Vagina (tissue), 2 donors: ENCODE measurements around the gene GK.

Experiments used
- POLR2AphosphoS5 ChIP-seq, 2 donors: sonication (generic); formaldehyde crosslinking; IDR thresholded peaks; one replicate each; pipeline ENCODE4 v1.9.0; 2017; ENCODE audit warnings: antibody characterized with exemption in 2 of 2, mild to moderate bottlenecking in 2 of 2, low read depth in 1 of 2; ENCODE audit not compliant: insufficient read depth in 1 of 2
- TF ChIP-seq, protein P1 (sequence below), 3 experiments: fragments of 450-650 bp in 2 of 3; fragments of 200-600 bp in 1 of 3; sonication (generic) in 1 of 3; IDR thresholded peaks; one replicate each; pipeline ENCODE4 v1.5.1; 2017 to 2019; ENCODE audit warnings: antibody characterized with exemption in 3 of 3, mild to moderate bottlenecking in 2 of 3, moderate library complexity in 2 of 3

DNA sequence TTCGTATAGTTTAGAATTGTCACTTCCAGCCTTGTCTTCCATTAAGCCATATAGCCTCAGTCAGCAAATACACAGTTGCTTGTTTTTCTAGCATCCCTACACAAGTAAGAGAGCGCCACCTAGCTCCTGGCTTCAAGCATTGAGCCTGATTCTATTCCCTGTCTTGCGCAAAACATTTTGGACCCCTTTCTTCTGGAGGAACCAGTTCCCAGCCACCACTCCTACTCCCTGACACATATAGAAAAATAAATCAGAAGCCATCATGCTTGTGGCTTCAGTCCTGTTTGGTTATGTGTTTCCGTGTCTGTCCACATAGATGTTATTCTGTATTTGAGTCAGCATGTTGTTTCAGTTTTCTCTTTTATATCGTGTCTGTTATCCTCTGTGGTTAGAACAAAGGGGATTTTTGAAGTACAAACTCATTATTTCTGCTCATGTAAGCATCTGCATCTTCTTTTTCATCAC, 59.9 kb downstream of the GK start:
- TF ChIP-seq, protein P1, sequence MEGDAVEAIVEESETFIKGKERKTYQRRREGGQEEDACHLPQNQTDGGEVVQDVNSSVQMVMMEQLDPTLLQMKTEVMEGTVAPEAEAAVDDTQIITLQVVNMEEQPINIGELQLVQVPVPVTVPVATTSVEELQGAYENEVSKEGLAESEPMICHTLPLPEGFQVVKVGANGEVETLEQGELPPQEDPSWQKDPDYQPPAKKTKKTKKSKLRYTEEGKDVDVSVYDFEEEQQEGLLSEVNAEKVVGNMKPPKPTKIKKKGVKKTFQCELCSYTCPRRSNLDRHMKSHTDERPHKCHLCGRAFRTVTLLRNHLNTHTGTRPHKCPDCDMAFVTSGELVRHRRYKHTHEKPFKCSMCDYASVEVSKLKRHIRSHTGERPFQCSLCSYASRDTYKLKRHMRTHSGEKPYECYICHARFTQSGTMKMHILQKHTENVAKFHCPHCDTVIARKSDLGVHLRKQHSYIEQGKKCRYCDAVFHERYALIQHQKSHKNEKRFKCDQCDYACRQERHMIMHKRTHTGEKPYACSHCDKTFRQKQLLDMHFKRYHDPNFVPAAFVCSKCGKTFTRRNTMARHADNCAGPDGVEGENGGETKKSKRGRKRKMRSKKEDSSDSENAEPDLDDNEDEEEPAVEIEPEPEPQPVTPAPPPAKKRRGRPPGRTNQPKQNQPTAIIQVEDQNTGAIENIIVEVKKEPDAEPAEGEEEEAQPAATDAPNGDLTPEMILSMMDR (IDR thresholded peaks at IDR 0.05): peak in 2 of 3 experiments; percentile 13 to 17
- TF ChIP-seq POLR2AphosphoS5 (IDR thresholded peaks at IDR 0.05; ENCODE audit: insufficient read depth in 1 of 2, low read depth in 1 of 2): no peak
